Suprapubic skin (tissue), 4 donors: ENCODE data around the gene HIF1A. TPM values are rescaled to one million over a fixed set of nuclear protein-coding genes. Genes with fewer than 3 reads are reported as not detected.

Source experiments
- DNase-seq, 2 donors: peaks; one replicate each; pipeline ENCODE4 v3.0.0-alpha.2; 2019; ENCODE audit warnings: low spot score in 2 of 2
- H3K27ac ChIP-seq: fragments of 200-600 bp; sonication (generic); one replicate; pipeline ENCODE4 v1.5.1; 2019
- H3K27me3 ChIP-seq: fragments of 200-600 bp; sonication (generic); one replicate; pipeline ENCODE4 v1.5.1; 2019
- H3K36me3 ChIP-seq: fragments of 200-600 bp; sonication (generic); one replicate; pipeline ENCODE4 v1.5.1; 2019
- H3K4me1 ChIP-seq: fragments of 200-600 bp; sonication (generic); one replicate; pipeline ENCODE4 v1.5.1; 2019
- H3K4me3 ChIP-seq: fragments of 200-600 bp; sonication (generic); one replicate; pipeline ENCODE4 v1.5.1; 2019; ENCODE audit warnings: mild to moderate bottlenecking
- H3K9me3 ChIP-seq: fragments of 200-600 bp; sonication (generic); one replicate; pipeline ENCODE4 v1.5.1; 2019
- EP300 ChIP-seq: sonication (generic); formaldehyde crosslinking; IDR thresholded peaks from one replicate; pipeline ENCODE4 v1.6.1; 2017; ENCODE audit warnings: antibody characterized with exemption
- POLR2A ChIP-seq, 2 donors: fragments of 450-650 bp; IDR thresholded peaks; one replicate each; pipeline ENCODE4 v1.6.1; 2017; ENCODE audit warnings: antibody characterized with exemption in 2 of 2, mild to moderate bottlenecking in 2 of 2, moderate library complexity in 2 of 2
- POLR2AphosphoS5 ChIP-seq, 3 donors: sonication (generic); formaldehyde crosslinking; IDR thresholded peaks; one replicate each; pipeline ENCODE4 v1.6.1; 2017; ENCODE audit warnings: antibody characterized with exemption in 3 of 3
- WGBS: methylation state at CpG from one replicate; pipeline ENCODE4 v1.1.5; 2018; 5-methylcytosine and 5-hydroxymethylcytosine counted together
- total RNA-seq, 4 donors: library from RNA; depleted of rRNA; stranded (reverse); fragments of >200 nt; gene quantifications; one replicate each; pipeline ENCODE4 v1.1.0, GENCODE V29; 2016
- TF ChIP-seq, protein P1 (sequence below), 2 donors: fragments of 200-600 bp in 1 of 2; fragments of 450-650 bp in 1 of 2; sonication (generic) in 1 of 2; IDR thresholded peaks; one replicate each; pipeline ENCODE4 v1.5.1; 2016 to 2019; ENCODE audit warnings: antibody characterized with exemption in 2 of 2, mild to moderate bottlenecking in 1 of 2, moderate library complexity in 1 of 2

Gene HIF1A
- total RNA-seq, 4 donors from 2014 or later = 62.6 to 92.9 (median 77.5) TPM

DNA sequence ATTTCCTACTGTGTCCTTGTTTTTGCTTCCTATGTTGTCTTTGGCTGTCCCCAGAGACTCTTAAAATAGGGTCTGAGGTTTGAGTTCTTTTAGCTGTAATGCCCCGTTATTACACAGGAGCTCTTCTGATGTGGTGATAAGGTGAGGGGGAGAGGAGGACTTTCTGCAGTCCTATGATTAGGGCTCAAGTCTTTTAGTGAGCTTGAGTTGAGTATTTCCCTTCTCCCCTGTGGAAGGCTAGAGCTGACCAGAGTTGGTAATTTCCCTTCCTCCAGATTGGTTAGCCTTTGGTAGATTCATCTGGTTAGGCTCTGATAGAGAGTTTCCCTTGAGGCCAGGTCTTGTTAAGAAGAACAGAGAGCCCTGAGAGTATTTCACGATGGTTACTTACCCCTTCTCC is 4.3 kb upstream of the HIF1A start:
- TF ChIP-seq POLR2AphosphoS5 (IDR thresholded peaks at IDR 0.05) (no peak), POLR2A (IDR thresholded peaks at IDR 0.05) (no peak), EP300 (no peak)
- TF ChIP-seq, protein P1, sequence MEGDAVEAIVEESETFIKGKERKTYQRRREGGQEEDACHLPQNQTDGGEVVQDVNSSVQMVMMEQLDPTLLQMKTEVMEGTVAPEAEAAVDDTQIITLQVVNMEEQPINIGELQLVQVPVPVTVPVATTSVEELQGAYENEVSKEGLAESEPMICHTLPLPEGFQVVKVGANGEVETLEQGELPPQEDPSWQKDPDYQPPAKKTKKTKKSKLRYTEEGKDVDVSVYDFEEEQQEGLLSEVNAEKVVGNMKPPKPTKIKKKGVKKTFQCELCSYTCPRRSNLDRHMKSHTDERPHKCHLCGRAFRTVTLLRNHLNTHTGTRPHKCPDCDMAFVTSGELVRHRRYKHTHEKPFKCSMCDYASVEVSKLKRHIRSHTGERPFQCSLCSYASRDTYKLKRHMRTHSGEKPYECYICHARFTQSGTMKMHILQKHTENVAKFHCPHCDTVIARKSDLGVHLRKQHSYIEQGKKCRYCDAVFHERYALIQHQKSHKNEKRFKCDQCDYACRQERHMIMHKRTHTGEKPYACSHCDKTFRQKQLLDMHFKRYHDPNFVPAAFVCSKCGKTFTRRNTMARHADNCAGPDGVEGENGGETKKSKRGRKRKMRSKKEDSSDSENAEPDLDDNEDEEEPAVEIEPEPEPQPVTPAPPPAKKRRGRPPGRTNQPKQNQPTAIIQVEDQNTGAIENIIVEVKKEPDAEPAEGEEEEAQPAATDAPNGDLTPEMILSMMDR (IDR thresholded peaks at IDR 0.05) = no peak
- WGBS = 78% methylated on average over 2 of the region's 2 CpGs
- DNase-seq = no peak
- Histone ChIP-seq H3K36me3 (no peaks in the 10 kb centered on the region), H3K4me1 (peaks cover 4% of the 10 kb centered on the region), H3K27ac (no peak overlapping the region), H3K9me3 (no peaks in the 10 kb centered on the region), H3K27me3 (no peaks in the 10 kb centered on the region), H3K4me3 (no peak overlapping the region)

DNA sequence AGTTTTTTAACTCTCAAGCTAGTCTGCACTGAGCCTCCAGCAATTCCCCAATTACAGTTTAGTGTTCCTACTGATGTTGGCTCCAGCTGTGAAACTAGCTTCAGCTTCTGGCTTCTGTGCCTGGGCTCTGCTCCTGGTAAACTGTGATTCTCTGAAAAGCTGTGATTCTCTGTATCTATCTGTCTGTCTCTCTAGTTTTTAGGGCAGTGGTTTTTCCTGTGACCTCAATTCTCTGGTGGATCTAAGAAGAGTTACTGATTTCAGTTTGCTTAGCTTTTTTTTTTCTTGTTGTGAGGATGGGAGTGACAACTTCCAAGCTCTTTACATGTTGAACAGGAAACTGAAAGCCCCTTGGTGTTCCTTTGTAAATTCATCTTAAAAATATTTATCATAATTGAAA is 3.8 kb upstream of the HIF1A start:
- Histone ChIP-seq H3K4me1 (peaks cover 5% of the 10 kb centered on the region), H3K27ac (no peak overlapping the region), H3K4me3 (no peak overlapping the region), H3K27me3 (no peaks in the 10 kb centered on the region), H3K9me3 (no peaks in the 10 kb centered on the region), H3K36me3 (no peaks in the 10 kb centered on the region)
- DNase-seq = no peak
- TF ChIP-seq, protein P1 (IDR thresholded peaks at IDR 0.05) = no peak
- no peak for TF ChIP-seq POLR2A (IDR thresholded peaks at IDR 0.05)
- TF ChIP-seq POLR2AphosphoS5 (IDR thresholded peaks at IDR 0.05) = no peak
- TF ChIP-seq EP300 = no peak

DNA sequence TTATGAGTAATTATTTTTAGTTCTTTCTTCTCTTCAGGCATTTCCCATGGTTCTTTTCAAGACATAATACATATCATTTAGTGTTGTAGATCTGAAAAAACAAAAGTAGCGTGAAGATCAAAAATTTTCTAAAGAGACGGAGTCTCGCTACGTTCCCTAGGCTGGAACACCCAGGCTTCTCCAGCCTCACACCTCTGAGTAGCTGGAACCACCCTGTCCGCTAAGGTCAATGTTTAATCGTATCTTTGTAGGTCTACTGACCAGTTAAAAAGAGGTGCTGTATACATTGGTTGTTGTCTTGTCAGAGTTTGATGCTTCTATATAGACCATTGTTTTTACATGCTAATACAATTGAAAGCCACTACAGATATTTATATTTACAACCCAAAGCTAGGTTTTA is 1.3 kb upstream of the HIF1A start:
- DNase-seq = no peak
- 89% methylated on average over 6 of the region's 6 CpGs for WGBS
- TF ChIP-seq POLR2AphosphoS5 (IDR thresholded peaks at IDR 0.05) = no peak
- TF ChIP-seq EP300 = no peak
- TF ChIP-seq, protein P1 (IDR thresholded peaks at IDR 0.05) = no peak
- no peaks in the 10 kb centered on the region for H3K9me3 ChIP-seq
- peaks cover 30% of the 10 kb centered on the region for H3K4me1 ChIP-seq
- H3K27me3 ChIP-seq = no peaks in the 10 kb centered on the region
- H3K4me3 ChIP-seq = no peak overlapping the region
- H3K36me3 ChIP-seq = no peaks in the 10 kb centered on the region
- H3K27ac ChIP-seq = peak overlapping the region; percentile 94

DNA sequence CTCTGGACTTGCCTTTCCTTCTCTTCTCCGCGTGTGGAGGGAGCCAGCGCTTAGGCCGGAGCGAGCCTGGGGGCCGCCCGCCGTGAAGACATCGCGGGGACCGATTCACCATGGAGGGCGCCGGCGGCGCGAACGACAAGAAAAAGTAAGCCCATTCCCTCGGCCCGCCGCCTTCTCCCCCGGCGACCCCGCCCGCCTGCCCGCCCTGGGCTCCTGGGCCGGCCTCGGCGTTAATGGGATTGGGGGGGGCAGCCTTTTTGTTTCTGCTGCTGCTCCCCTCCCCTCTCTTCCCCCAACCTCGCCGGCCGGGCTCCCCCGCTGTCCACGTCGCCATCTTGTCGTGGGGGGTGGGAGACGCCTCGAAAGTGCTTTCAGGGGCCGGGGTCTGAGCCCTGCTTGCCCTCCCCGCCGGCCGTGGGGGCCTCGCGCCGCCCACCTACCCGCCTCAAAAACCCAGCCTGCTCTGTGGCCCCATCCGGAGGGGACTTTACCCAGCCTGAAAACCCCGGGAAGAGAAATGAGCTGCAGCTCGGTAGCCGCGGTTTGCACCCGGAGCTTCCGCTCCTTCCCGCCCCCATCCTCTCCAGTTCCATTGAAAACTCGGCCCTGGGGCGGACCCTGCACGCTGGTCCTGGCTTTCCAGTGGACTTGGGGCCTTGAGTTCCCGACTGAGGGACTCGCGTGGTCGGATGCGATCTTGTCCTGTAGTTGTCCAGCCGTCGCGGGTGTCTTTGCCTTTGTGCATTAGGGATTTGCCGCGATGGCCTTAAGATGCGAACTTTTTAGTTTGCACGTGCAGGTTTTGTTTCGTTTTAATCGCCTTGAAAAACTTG is 598 bp downstream of the HIF1A start:
- Histone ChIP-seq H3K4me1 (peaks cover 42% of the 10 kb centered on the region), H3K27me3 (no peaks in the 10 kb centered on the region)

DNA sequence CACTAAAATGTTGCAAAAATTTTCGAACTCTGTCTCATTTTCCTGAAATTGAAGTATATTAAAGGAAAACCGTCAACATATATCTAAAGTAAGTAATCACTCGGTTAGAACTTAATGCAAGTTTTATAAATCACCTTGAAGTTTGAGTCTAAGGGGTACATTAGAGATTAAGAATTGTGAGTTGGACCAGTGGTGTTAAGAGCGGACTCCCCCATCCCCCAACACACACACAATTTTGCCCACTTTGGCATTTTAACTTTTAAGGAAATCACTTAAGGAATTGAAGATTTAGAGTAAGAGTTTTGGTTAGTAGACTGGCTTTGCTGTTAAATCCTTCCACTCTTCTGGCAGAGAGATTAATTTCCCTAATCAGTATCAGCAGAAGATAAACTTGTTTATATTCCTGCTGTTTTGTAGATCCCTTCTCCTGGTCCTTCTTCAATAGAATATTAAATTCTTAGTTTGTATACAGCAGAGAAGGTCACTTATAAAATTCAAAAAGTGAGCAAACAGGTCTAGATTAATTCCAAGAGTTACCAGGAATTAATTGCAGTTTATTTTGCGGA is 1.5 kb downstream of the HIF1A start:
- H3K36me3 ChIP-seq = no peaks in the 10 kb centered on the region
- no peaks in the 10 kb centered on the region for H3K9me3 ChIP-seq
- H3K27ac ChIP-seq = no peak overlapping the region
- TF ChIP-seq POLR2AphosphoS5 (IDR thresholded peaks at IDR 0.05) = no peak
- TF ChIP-seq POLR2A (IDR thresholded peaks at IDR 0.05) = no peak
- TF ChIP-seq, protein P1 (IDR thresholded peaks at IDR 0.05) = no peak
- no peak for TF ChIP-seq EP300
- H3K27me3 ChIP-seq = no peaks in the 10 kb centered on the region
- H3K4me1 ChIP-seq = peaks cover 43% of the 10 kb centered on the region
- H3K4me3 ChIP-seq = peak overlapping the region; percentile 79
- no peak for DNase-seq
- WGBS = 19% methylated on average over 5 of the region's 5 CpGs

More for the DNA sequence above, 598 bp downstream of the HIF1A start:
- H3K27ac ChIP-seq = peak overlapping the region; percentile 94
- under 1% methylated on average over 51 of the region's 70 CpGs for WGBS
- TF ChIP-seq, protein P1 (IDR thresholded peaks at IDR 0.05) = no peak
- TF ChIP-seq POLR2A (IDR thresholded peaks at IDR 0.05) (no peak), POLR2AphosphoS5 (IDR thresholded peaks at IDR 0.05) (no peak), EP300 (no peak)
- no peaks in the 10 kb centered on the region for H3K9me3 ChIP-seq
- H3K36me3 ChIP-seq = no peaks in the 10 kb centered on the region
- peak; percentile 76 to 86 for DNase-seq
- peak overlapping the region; percentile 79 for H3K4me3 ChIP-seq
